Measurements from ENCODE around the gene KY.

DNA sequence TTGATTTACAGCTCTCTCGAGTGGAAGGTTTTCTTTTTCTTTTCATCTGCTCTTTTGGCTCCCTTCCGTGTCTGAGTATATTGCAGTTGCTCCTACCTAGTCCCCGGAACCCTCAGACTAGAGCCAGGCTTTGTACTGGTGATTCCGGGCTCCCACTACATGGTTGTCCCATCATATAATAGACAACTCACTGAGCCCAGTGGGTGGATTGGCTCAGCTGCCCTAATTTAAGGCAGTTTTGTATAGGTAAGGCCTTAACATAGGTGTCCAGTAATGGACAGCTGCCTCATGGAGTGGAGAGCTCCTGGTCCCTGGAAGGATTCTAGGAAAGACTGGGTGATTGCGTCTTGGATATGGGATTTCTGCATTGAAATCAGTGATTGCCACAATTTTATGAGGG is 58.0 kb downstream of the KY start:
- no peak for TF ChIP-seq EZH2phosphoT487 (IDR thresholded peaks at IDR 0.05; ENCODE audit: borderline replicate concordance, low read length)
- TF ChIP-seq, protein P1, sequence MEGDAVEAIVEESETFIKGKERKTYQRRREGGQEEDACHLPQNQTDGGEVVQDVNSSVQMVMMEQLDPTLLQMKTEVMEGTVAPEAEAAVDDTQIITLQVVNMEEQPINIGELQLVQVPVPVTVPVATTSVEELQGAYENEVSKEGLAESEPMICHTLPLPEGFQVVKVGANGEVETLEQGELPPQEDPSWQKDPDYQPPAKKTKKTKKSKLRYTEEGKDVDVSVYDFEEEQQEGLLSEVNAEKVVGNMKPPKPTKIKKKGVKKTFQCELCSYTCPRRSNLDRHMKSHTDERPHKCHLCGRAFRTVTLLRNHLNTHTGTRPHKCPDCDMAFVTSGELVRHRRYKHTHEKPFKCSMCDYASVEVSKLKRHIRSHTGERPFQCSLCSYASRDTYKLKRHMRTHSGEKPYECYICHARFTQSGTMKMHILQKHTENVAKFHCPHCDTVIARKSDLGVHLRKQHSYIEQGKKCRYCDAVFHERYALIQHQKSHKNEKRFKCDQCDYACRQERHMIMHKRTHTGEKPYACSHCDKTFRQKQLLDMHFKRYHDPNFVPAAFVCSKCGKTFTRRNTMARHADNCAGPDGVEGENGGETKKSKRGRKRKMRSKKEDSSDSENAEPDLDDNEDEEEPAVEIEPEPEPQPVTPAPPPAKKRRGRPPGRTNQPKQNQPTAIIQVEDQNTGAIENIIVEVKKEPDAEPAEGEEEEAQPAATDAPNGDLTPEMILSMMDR (conservative IDR thresholded peaks at IDR 0.05; ENCODE audit: low read depth, low read length): no peak
